ENCODE results near the gene SOS1.
"Not testable (repeated sequence)": the region's sequence is repeated elsewhere in the genome, so short reads cannot be mapped to it uniquely, and the experiment has no call there.

The SOS1 gene

GRCh38 chr2:38937548-38937947, 183.3 kb downstream of the SOS1 start:
- TF ChIP-seq, protein P1, sequence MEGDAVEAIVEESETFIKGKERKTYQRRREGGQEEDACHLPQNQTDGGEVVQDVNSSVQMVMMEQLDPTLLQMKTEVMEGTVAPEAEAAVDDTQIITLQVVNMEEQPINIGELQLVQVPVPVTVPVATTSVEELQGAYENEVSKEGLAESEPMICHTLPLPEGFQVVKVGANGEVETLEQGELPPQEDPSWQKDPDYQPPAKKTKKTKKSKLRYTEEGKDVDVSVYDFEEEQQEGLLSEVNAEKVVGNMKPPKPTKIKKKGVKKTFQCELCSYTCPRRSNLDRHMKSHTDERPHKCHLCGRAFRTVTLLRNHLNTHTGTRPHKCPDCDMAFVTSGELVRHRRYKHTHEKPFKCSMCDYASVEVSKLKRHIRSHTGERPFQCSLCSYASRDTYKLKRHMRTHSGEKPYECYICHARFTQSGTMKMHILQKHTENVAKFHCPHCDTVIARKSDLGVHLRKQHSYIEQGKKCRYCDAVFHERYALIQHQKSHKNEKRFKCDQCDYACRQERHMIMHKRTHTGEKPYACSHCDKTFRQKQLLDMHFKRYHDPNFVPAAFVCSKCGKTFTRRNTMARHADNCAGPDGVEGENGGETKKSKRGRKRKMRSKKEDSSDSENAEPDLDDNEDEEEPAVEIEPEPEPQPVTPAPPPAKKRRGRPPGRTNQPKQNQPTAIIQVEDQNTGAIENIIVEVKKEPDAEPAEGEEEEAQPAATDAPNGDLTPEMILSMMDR (IDR thresholded peaks at IDR 0.05; ENCODE audit: low read depth, low read length, missing control alignments) = no peak
- H3K4me3 ChIP-seq (ENCODE audit: low read depth, low read length) = no peak overlapping the region
- no peak for DNase-seq (ENCODE audit: low read depth)

GRCh38 chr2:38936516-38936915, 184.3 kb downstream of the SOS1 start:
- not testable (repeated sequence) for H3K4me3 ChIP-seq (ENCODE audit: low read depth, low read length); DNase-seq (ENCODE audit: low read depth)

DNA sequence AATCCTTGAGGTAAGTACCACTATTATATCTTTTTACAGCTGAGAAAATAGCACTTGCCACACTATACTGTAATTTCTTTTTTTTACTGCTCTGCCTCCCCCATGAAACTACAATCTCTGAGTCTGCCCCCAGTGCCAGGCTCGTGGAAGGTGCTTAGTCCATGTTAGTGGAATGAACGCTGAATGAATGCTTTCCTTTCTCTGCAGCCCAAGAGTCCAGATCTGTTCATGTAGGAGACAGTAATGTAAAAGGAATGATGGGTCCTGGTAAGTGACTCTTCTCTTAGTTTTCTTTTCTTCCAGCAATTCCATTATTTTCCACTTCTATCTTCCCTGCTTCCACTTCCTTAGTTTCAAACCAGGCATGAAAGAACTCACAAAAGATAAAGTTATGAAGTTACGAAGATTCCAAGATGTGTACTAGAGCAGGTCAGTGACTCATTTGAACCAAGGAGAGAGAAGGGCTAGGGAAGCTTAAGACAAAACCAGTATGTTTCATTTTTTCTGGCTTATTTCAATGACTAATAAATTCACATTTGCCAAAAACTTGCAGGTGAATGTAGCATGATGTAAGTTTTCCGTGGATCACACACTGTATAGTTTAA, 185.2 kb downstream of the SOS1 start:
- TF ChIP-seq, protein P1 (IDR thresholded peaks at IDR 0.05; ENCODE audit: low read depth, low read length, missing control alignments) = no peak
- no peak overlapping the region for H3K4me3 ChIP-seq (ENCODE audit: low read depth, low read length)

GRCh38 chr2:38934742-38935141, 186.1 kb downstream of the SOS1 start:
- DNase-seq (ENCODE audit: low read depth) = no peak
- TF ChIP-seq, protein P1 (IDR thresholded peaks at IDR 0.05; ENCODE audit: low read depth, low read length, missing control alignments) = no peak
- no peak overlapping the region for H3K4me3 ChIP-seq (ENCODE audit: low read depth, low read length)

More for the DNA sequence above, 185.2 kb downstream of the SOS1 start:
- no peak for DNase-seq (ENCODE audit: low read depth)

- TF ChIP-seq, protein P1 (IDR thresholded peaks at IDR 0.05; ENCODE audit: low read depth, low read length, missing control alignments) = no peak
- DNase-seq (ENCODE audit: low read depth) = no peak
- no peak overlapping the region for H3K4me3 ChIP-seq (ENCODE audit: low read depth, low read length)
Observed at GRCh38 chr2:38933653-38934052, 187.2 kb downstream of the SOS1 start.

GRCh38 chr2:38932586-38932985, 188.3 kb downstream of the SOS1 start:
- TF ChIP-seq, protein P1 (IDR thresholded peaks at IDR 0.05; ENCODE audit: low read depth, low read length, missing control alignments) = no peak
- no peak for DNase-seq (ENCODE audit: low read depth)
- H3K4me3 ChIP-seq (ENCODE audit: low read depth, low read length) = no peak overlapping the region
